Stimulated activated naive CD8-positive, alpha-beta T cell treated with anti-CD3 and anti-CD28 coated beads, Interleukin-15, Interleukin-2, amounts not matched to agents 100 ng/mL and 50 ng/mL, for 24 hours (primary cell): ENCODE data around the gene XPNPEP3.
"Not testable (repeated sequence)": the region's sequence is repeated elsewhere in the genome, so short reads cannot be mapped to it uniquely, and the experiment has no call there.

Source experiments
- H3K27ac Mint-ChIP-seq: one replicate; pipeline ENCODE4 v1.8.0; 2021; ENCODE audit warnings: mild to moderate bottlenecking, mixed read lengths
- H3K27me3 Mint-ChIP-seq: one replicate; pipeline ENCODE4 v1.8.0; 2021; ENCODE audit warnings: mixed read lengths
- H3K36me3 Mint-ChIP-seq: one replicate; pipeline ENCODE4 v1.8.0; 2021; ENCODE audit warnings: low read depth, mixed read lengths
- H3K4me1 Mint-ChIP-seq: one replicate; pipeline ENCODE4 v1.8.0; 2021; ENCODE audit warnings: low read depth, mixed read lengths
- H3K4me3 Mint-ChIP-seq: one replicate; pipeline ENCODE4 v1.8.0; 2021; ENCODE audit warnings: mild to moderate bottlenecking, mixed read lengths
- H3K9me3 Mint-ChIP-seq: one replicate; pipeline ENCODE4 v1.8.0; 2021; ENCODE audit warnings: mixed read lengths

Gene XPNPEP3

GRCh38 chr22:40878922-40879321, 22.0 kb downstream of the XPNPEP3 start:
- H3K4me3 Mint-ChIP-seq = no peak overlapping the region
- no peaks in the 10 kb centered on the region for H3K9me3 Mint-ChIP-seq
- no peaks in the 10 kb centered on the region for H3K4me1 Mint-ChIP-seq
- H3K36me3 Mint-ChIP-seq = peaks cover 26% of the 10 kb centered on the region
- H3K27me3 Mint-ChIP-seq = no peaks in the 10 kb centered on the region
- no peak overlapping the region for H3K27ac Mint-ChIP-seq

DNA sequence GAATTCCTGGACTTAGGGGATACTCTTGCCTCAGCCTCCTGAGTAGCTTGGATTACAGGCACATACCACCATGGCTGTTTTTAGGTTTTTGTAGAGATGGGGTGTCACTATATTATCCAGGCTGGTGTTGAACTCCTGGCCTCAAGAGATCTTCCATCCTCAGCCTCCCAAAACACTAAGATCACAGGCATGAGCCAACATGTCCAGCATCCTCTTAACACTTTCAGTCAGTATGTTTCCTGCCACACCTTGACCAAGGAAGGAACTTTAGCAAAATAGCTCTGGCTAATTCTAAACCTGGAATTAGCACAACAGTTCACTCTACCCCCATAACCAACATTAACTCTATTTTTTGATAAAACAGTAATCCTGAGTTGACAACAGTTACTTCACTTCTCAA, 32.2 kb downstream of the XPNPEP3 start:
- Mint-ChIP-seq H3K4me3 (no peak overlapping the region), H3K9me3 (no peaks in the 10 kb centered on the region), H3K36me3 (peaks cover 40% of the 10 kb centered on the region), H3K27ac (no peak overlapping the region), H3K27me3 (no peaks in the 10 kb centered on the region), H3K4me1 (no peaks in the 10 kb centered on the region)

- H3K4me3 Mint-ChIP-seq = no peak overlapping the region
- H3K27ac Mint-ChIP-seq = no peak overlapping the region
- H3K9me3 Mint-ChIP-seq = no peaks in the 10 kb centered on the region
- H3K4me1 Mint-ChIP-seq = no peaks in the 10 kb centered on the region
- peaks cover 33% of the 10 kb centered on the region for H3K36me3 Mint-ChIP-seq
- no peaks in the 10 kb centered on the region for H3K27me3 Mint-ChIP-seq
Observed at GRCh38 chr22:40890881-40891280, 33.9 kb downstream of the XPNPEP3 start.

GRCh38 chr22:40894417-40894816, 37.5 kb downstream of the XPNPEP3 start:
- Mint-ChIP-seq H3K27ac (no peak overlapping the region), H3K9me3 (no peaks in the 10 kb centered on the region), H3K36me3 (peaks cover 6% of the 10 kb centered on the region)

DNA sequence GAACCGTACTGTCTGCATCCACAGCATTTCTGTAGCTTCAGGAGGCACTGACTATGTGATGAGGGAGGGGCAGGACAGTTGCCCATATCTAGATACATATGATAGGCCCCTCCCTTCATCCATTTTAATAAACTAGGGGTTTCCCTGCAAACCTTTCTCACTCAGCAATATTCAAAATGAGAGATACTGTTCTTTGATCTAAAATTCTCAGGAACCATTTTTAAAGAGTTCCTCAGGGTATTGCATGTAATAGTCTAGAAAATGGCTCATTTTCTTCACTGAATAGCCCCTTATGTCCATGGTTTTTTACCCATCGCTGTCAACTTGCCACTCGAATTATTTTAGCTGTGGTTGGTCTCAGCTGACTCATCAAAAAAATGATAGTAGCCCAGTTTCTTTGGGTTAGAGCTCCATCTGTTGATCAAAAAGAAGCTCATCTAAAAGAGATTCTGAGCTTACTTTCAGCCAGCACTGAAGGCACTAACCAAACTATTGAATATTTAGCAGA, 42.0 kb downstream of the XPNPEP3 start:
- Mint-ChIP-seq H3K4me1 (peaks cover 11% of the 10 kb centered on the region), H3K9me3 (no peaks in the 10 kb centered on the region), H3K27ac (peak overlapping the region; percentile 38), H3K27me3 (no peaks in the 10 kb centered on the region), H3K36me3 (peaks cover 6% of the 10 kb centered on the region), H3K4me3 (peak overlapping the region; percentile 40)

More at GRCh38 chr22:40894417-40894816, 37.5 kb downstream of the XPNPEP3 start:
- Mint-ChIP-seq H3K27me3 (no peaks in the 10 kb centered on the region), H3K4me1 (peaks cover 10% of the 10 kb centered on the region), H3K4me3 (no peak overlapping the region)

DNA sequence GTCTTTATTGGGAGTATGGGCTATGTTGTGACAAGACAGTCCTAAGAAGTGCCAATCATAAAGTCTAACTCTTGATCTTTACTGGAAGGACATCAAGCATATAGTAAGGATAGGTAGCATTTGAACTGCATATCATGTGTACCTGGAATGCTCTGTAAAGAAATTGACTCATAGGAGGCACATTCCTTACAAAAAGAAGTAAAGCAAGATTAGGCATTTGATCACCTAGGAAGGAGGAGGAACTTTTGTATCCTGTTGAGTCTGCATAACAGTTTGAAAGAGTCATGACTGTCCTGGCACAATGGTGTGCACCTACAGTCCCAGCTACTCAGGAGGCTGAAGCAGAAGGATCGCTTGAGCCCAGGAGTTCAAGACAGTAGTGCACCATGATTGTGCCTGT, 47.2 kb downstream of the XPNPEP3 start:
- H3K4me3 Mint-ChIP-seq = no peak overlapping the region
- H3K27me3 Mint-ChIP-seq = no peaks in the 10 kb centered on the region
- H3K36me3 Mint-ChIP-seq = peaks cover 23% of the 10 kb centered on the region

DNA sequence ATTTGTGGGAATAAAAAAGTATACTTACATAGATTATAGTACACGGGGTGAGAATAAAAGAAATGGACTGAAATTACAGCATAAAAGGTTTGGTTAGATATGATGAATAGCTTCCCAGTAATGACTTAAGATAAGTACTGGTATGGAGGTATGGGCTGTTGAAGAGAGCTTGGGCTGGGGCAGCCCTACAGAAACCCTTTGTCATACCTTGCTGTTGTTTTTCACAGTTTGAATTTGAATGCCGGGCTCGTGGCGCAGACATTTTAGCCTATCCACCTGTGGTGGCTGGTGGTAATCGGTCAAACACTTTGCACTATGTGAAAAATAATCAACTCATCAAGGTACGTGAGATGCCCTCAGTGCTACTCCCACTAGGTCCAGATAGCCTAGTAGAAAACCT, 51.9 kb downstream of the XPNPEP3 start:
- H3K9me3 Mint-ChIP-seq = no peaks in the 10 kb centered on the region
- H3K4me3 Mint-ChIP-seq = no peak overlapping the region
- H3K36me3 Mint-ChIP-seq = peaks cover 21% of the 10 kb centered on the region
- no peaks in the 10 kb centered on the region for H3K4me1 Mint-ChIP-seq
- H3K27ac Mint-ChIP-seq = no peak overlapping the region
- H3K27me3 Mint-ChIP-seq = no peaks in the 10 kb centered on the region

More for the DNA sequence above, 47.2 kb downstream of the XPNPEP3 start:
- H3K9me3 Mint-ChIP-seq = no peaks in the 10 kb centered on the region
- no peak overlapping the region for H3K27ac Mint-ChIP-seq
- H3K4me1 Mint-ChIP-seq = peaks cover 4% of the 10 kb centered on the region

DNA sequence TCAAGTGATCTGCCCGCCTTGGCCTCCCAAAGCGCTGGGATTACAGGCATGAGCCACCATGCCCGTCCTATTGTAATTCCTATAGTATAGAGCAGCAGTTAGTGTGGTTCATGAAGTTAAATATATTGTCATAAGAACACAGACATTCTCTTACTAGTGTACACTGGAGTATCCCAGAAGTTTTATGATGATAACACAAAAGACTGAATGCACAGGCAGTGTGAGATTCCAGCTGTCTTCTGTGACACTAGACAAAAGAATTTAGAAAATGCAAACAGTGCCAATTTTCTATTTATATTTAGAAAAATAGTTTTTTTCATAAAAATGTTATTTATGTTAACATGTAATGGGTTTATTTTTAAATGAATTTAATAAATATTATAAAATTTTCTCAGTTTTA, 54.8 kb downstream of the XPNPEP3 start:
- no peaks in the 10 kb centered on the region for H3K27me3 Mint-ChIP-seq

DNA sequence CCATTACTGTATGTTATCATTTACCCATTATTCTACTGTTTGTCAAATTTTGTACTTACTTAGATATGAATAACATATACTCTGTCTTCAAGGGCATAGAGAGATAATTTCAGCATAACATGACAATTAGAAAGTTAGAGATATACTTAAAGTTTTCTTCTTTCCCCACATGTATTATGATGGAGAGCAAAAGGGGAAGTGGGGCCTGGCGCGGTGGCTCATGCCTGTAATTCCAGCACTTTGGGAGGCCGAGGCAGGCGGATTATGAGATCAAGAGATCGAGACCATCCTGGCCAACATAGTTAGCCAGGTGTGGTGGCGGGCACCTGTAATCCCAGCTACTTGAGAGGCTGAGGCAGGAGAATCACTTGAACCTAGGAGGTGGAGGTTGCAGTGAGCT, 56.0 kb downstream of the XPNPEP3 start:
- H3K4me3 Mint-ChIP-seq, H3K9me3 Mint-ChIP-seq, H3K27ac Mint-ChIP-seq, H3K4me1 Mint-ChIP-seq, H3K27me3 Mint-ChIP-seq: not testable (repeated sequence)
- H3K36me3 Mint-ChIP-seq = peaks cover 29% of the 10 kb centered on the region

More for the DNA sequence above, 54.8 kb downstream of the XPNPEP3 start:
- no peaks in the 10 kb centered on the region for H3K4me1 Mint-ChIP-seq
- H3K9me3 Mint-ChIP-seq = no peaks in the 10 kb centered on the region
- H3K36me3 Mint-ChIP-seq = peaks cover 34% of the 10 kb centered on the region
- H3K27ac Mint-ChIP-seq = no peak overlapping the region
- H3K4me3 Mint-ChIP-seq = no peak overlapping the region

- Mint-ChIP-seq H3K36me3 (peaks cover 46% of the 10 kb centered on the region), H3K27me3 (no peaks in the 10 kb centered on the region), H3K9me3 (no peaks in the 10 kb centered on the region), H3K27ac (no peak overlapping the region), H3K4me1 (peaks cover 4% of the 10 kb centered on the region), H3K4me3 (no peak overlapping the region)
Observed at GRCh38 chr22:40919446-40919845, 62.5 kb downstream of the XPNPEP3 start.

DNA sequence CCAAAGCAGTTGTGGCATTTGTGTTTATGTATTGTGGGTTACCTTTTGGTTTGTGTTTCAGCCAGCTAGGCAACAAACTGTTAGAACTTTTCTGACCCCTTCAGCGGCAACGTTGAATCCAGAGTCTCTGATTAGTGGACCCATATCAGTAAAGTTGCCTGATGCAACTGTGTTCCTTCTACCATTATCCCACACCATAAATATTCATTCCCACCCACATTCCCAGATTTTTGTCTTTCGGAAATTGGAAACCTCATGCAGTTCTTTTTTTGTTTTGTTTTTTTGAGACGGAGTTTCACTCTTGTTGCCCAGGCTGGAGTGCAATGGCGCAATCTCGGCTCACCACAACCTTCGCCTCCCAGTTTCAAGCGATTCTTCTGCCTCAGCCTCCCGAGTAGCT, 63.6 kb downstream of the XPNPEP3 start:
- peaks cover 4% of the 10 kb centered on the region for H3K4me1 Mint-ChIP-seq
- no peaks in the 10 kb centered on the region for H3K27me3 Mint-ChIP-seq
- H3K36me3 Mint-ChIP-seq = peaks cover 48% of the 10 kb centered on the region
- H3K27ac Mint-ChIP-seq = no peak overlapping the region
- H3K4me3 Mint-ChIP-seq = no peak overlapping the region
- H3K9me3 Mint-ChIP-seq = no peaks in the 10 kb centered on the region

DNA sequence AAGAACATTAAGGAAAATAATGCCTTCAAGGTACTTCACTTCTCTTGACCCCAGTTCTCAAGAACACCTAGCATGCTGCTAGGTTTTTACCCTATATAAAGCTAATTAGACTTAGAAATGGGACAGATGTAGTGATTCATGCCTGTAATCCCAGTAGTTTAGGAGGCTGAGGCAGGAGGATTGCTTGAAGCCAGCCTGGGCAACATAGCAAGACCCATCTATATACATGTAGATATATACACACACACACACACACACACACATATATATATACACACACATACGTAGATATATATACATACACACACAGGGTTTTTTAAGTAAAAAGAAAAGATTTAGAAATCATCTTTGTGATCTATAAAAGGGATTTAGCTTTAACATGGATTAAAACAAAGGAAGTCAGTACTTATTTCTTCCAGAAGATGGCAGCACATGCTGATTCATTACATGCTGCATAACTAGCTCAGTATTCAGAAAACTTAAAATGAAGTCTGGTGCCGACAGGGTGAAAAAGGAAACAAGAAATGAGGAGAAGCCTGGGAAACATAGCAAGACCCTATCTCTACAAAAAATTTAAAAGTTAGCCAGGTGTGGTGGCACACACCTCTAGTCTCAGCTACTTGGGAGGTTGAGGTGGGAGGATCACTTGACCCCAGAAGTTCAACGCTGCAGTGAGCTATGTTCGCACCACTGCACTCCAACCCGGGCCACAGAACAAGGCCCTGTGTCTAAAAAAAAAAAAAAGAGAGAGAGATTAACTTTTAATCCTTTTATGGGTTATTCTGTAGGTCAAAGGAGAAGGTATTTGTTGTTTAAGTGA, 65.7 kb downstream of the XPNPEP3 start:
- Mint-ChIP-seq H3K4me1 (peaks cover 4% of the 10 kb centered on the region), H3K9me3 (no peaks in the 10 kb centered on the region), H3K4me3 (no peak overlapping the region), H3K36me3 (peaks cover 43% of the 10 kb centered on the region), H3K27me3 (no peaks in the 10 kb centered on the region), H3K27ac (peak overlapping the region; percentile 6)

- Mint-ChIP-seq H3K36me3 (peaks cover 31% of the 10 kb centered on the region), H3K9me3 (no peaks in the 10 kb centered on the region), H3K4me3 (no peak overlapping the region), H3K27me3 (no peaks in the 10 kb centered on the region), H3K27ac (no peak overlapping the region), H3K4me1 (no peaks in the 10 kb centered on the region)
Observed at GRCh38 chr22:40928657-40929056, 71.7 kb downstream of the XPNPEP3 start.

- H3K4me1 Mint-ChIP-seq = no peaks in the 10 kb centered on the region
- no peaks in the 10 kb centered on the region for H3K27me3 Mint-ChIP-seq
- H3K36me3 Mint-ChIP-seq = peaks cover 10% of the 10 kb centered on the region
- H3K27ac Mint-ChIP-seq = no peak overlapping the region
- no peaks in the 10 kb centered on the region for H3K9me3 Mint-ChIP-seq
- H3K4me3 Mint-ChIP-seq = no peak overlapping the region
Observed at GRCh38 chr22:40932396-40932795, 75.4 kb downstream of the XPNPEP3 start.

DNA sequence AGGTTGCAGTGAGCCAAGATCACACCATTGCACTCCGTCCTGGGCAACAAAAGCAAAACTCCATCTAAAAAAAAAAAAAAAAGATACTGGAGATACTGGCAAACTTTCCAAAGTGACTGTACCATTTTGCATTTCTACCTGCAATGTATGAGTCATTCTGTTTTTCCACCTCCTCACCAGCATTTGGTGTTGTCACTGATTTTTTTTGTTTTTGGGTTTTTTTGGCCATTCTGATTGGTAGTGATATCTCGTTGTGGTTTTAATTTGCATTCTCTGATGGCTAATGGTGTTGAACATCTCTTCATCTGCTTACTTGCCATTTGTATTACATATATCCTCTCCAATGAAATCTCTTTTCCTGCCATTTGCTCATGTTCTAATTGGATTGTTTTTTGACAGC, 82.3 kb downstream of the XPNPEP3 start:
- H3K27me3 Mint-ChIP-seq = no peaks in the 10 kb centered on the region
- no peak overlapping the region for H3K4me3 Mint-ChIP-seq
- no peaks in the 10 kb centered on the region for H3K36me3 Mint-ChIP-seq
- peaks cover 10% of the 10 kb centered on the region for H3K4me1 Mint-ChIP-seq
- no peak overlapping the region for H3K27ac Mint-ChIP-seq
- no peaks in the 10 kb centered on the region for H3K9me3 Mint-ChIP-seq
